Omental fat pad (tissue), 4 donors: ENCODE measurements around the gene EIF4E. TPM values are rescaled to one million over a fixed set of nuclear protein-coding genes. Genes with fewer than 3 reads are reported as not detected.
"Not testable (repeated sequence)": the region's sequence is repeated elsewhere in the genome, so short reads cannot be mapped to it uniquely, and the experiment has no call there.

Source experiments
- ATAC-seq: fragments of 150-250 bp; one replicate; pipeline ENCODE4 v1.9.1; 2016; ENCODE audit warnings: mild to moderate bottlenecking, moderate library complexity; ENCODE audit not compliant: low FRiP score
- DNase-seq: peaks from one replicate; pipeline ENCODE4 v3.0.0-alpha.2; 2019; ENCODE audit warnings: low spot score
- total RNA-seq, 4 donors: library from RNA; depleted of rRNA; stranded (reverse); fragments of >200 nt; gene quantifications; one replicate each; pipeline ENCODE4 v1.1.0, GENCODE V29; 2016
- TF ChIP-seq, protein P1 (sequence below), 3 donors: fragments of 450-650 bp; IDR thresholded peaks; one replicate each; pipeline ENCODE4 v1.5.1; 2016 to 2017; ENCODE audit warnings: antibody characterized with exemption in 3 of 3, mild to moderate bottlenecking in 3 of 3, moderate library complexity in 2 of 3

Gene EIF4E
- total RNA-seq, 4 donors from 2014 or later, result 62.5 to 208 (median 74.1) TPM

GRCh38 chr4:98899277-98899676 lies 29.7 kb downstream of the EIF4E start:
- no peak for ATAC-seq
- TF ChIP-seq, protein P1, sequence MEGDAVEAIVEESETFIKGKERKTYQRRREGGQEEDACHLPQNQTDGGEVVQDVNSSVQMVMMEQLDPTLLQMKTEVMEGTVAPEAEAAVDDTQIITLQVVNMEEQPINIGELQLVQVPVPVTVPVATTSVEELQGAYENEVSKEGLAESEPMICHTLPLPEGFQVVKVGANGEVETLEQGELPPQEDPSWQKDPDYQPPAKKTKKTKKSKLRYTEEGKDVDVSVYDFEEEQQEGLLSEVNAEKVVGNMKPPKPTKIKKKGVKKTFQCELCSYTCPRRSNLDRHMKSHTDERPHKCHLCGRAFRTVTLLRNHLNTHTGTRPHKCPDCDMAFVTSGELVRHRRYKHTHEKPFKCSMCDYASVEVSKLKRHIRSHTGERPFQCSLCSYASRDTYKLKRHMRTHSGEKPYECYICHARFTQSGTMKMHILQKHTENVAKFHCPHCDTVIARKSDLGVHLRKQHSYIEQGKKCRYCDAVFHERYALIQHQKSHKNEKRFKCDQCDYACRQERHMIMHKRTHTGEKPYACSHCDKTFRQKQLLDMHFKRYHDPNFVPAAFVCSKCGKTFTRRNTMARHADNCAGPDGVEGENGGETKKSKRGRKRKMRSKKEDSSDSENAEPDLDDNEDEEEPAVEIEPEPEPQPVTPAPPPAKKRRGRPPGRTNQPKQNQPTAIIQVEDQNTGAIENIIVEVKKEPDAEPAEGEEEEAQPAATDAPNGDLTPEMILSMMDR (IDR thresholded peaks at IDR 0.05), result no peak
- no peak for DNase-seq

- no peak for DNase-seq
- TF ChIP-seq, protein P1 (IDR thresholded peaks at IDR 0.05), result no peak
- no peak for ATAC-seq
Measured at GRCh38 chr4:98891478-98892337, 37.2 kb downstream of the EIF4E start.

DNA sequence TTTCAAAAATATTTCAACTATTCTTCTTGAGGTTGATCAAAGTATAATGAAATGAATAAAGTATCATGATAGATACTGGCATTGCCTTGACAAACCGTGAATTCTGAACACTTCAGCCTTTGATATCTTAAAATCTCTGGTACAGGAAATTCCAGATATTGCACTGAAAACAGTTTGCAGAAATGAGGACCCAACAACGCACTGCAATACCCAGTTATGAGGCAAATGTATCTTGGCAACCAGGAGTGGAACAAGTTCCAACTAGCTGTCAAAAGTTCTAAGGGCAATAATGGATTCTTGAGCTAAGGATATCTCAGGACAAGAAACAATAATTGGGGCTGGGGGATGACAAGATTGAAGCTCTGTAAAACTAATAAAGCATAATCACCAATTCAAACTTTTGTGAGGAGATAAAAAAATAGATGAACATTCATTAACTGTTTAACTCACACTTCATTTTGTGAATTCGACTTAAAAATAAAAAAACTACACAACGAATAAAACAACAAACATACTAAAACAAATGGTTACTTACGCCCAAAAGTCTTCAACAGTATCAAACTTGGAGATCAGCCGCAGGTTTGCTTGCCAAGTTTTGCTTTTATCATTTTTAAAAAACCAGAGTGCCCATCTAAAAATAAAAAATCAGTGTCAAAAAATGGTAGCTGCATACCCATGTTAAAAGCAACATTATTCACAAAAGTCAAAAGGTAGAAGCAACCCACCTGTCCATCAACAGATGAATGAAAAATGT lies 38.1 kb downstream of the EIF4E start:
- DNase-seq (no peak), ATAC-seq (no peak)
- TF ChIP-seq, protein P1 (IDR thresholded peaks at IDR 0.05), result no peak

- TF ChIP-seq, protein P1 (IDR thresholded peaks at IDR 0.05), result no peak
- no peak for ATAC-seq
- DNase-seq, result no peak
Measured at GRCh38 chr4:98887145-98887544, 41.8 kb downstream of the EIF4E start.

DNA sequence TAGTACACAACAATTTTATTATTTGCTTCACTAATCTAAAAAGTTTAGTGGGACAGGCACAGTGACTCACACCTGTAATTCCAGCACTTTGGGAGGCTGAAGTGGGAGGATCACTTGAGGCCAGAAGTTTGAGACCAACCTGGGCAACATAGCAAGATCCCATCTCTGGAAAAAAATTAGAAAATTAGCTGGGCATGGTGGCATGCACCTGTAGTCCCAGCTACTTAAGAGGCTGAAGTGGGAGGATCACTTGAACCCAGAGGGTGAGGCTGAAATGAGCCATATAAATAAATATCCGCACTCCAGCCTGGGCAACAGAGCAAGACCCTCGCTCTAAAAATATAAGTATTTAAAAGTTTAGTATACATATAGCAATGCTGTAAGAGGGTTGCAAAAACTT lies 42.6 kb downstream of the EIF4E start:
- ATAC-seq, DNase-seq: not testable (repeated sequence)

DNA sequence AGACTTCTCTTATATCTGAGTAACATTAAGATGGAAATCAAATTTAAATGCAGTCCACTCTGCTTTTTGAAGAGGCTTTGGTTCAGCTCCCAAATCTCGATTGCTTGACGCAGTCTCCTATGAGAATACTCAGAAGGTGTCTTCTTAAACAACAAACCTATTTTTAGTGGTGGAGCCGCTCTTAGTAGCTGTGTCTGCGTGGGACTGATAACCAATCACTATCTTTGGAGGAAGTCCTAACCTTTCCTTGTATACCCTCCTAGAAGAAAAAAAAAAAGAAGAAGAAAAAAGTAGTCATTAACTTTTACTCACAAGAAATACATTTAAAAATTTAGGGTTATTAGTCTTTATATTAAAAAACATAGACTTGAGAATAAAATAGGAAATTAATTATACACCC lies 48.0 kb downstream of the EIF4E start:
- DNase-seq, ATAC-seq: not testable (repeated sequence)

- ATAC-seq, result no peak
- DNase-seq, result no peak
Measured at GRCh38 chr4:98879515-98879914, 49.4 kb downstream of the EIF4E start.

More at GRCh38 chr4:98879515-98879914, 49.4 kb downstream of the EIF4E start:
- TF ChIP-seq, protein P1 (IDR thresholded peaks at IDR 0.05), result no peak
